ENCODE data around the gene ANKRD23. TPM values are rescaled to one million over a fixed set of nuclear protein-coding genes. Genes with fewer than 3 reads are reported as not detected.

ANKRD23 gene
- total and polyA plus RNA-seq, 2 of the 13 experiments (the other 11 are each of a cell fraction or from before 2014, with no cell fraction given), result 1.5 to 1.6 TPM

- TF ChIP-seq ZNF546 (CRISPR knock-in tag; conservative IDR thresholded peaks at IDR 0.05) (0 out of 2 replicates have a peak, but pooled peaks have one; percentile 56), NFATC3 (CRISPR knock-in tag; IDR thresholded peaks at IDR 0.05) (no peak), MYC (CRISPR knock-in tag; IDR thresholded peaks at IDR 0.05; ENCODE audit: borderline replicate concordance) (peak; percentile 96), MNT (IDR thresholded peaks at IDR 0.05) (no peak), ARID2 (CRISPR knock-in tag; IDR thresholded peaks at IDR 0.05; ENCODE audit: borderline replicate concordance) (peak; percentile 65; the same call in 1 of the 2 replicates), ZNF230 (CRISPR knock-in tag; IDR thresholded peaks at IDR 0.05) (peak; percentile 59; the same call in 1 of the 2 replicates), SNRNP70 (IDR thresholded peaks at IDR 0.05; ENCODE audit: low read depth, low read length) (no peak), HOXA3 (CRISPR knock-in tag; IDR thresholded peaks at IDR 0.05) (peak; percentile 96), PATZ1 (CRISPR knock-in tag; IDR thresholded peaks at IDR 0.05) (peak; percentile 99), CHD4 (IDR thresholded peaks at IDR 0.05; ENCODE audit: borderline replicate concordance, low read length) (0 out of 2 replicates have a peak, but pooled peaks have one; percentile 38), MEIS2 (CRISPR knock-in tag; IDR thresholded peaks at IDR 0.05) (peak; percentile 97), FOXK1 (CRISPR knock-in tag; IDR thresholded peaks at IDR 0.05; ENCODE audit: borderline replicate concordance, low read depth) (peak; percentile 92), WIZ (CRISPR knock-in tag; IDR thresholded peaks at IDR 0.05) (0 out of 2 replicates have a peak, but pooled peaks have one; percentile 2), ARHGAP35 (CRISPR knock-in tag; IDR thresholded peaks at IDR 0.05; ENCODE audit: borderline replicate concordance) (no peak), TSC22D2 (CRISPR knock-in tag; IDR thresholded peaks at IDR 0.05; ENCODE audit: borderline replicate concordance) (no peak), GTF3A (CRISPR knock-in tag; conservative IDR thresholded peaks at IDR 0.05) (peak; percentile 20; the same call in 1 of the 2 replicates), TERF1 (CRISPR knock-in tag; IDR thresholded peaks at IDR 0.05) (no peak), ZBTB34 (CRISPR knock-in tag; IDR thresholded peaks at IDR 0.05) (peak; percentile 100), HOMEZ (CRISPR knock-in tag; IDR thresholded peaks at IDR 0.05; ENCODE audit: low read depth) (peak; percentile 89), TBX2 (CRISPR knock-in tag; IDR thresholded peaks at IDR 0.05; ENCODE audit: borderline replicate concordance) (peak; percentile 98), DRAP1 (CRISPR knock-in tag; IDR thresholded peaks at IDR 0.05) (peak; percentile 73)
Measured at GRCh38 chr2:96819128-96819875, 24.5 kb downstream of the ANKRD23 start (continued).

Data from HepG2 (cell line).